GM19193 (cell line): Measurements from ENCODE around the gene NTNG1.

Experiments used
- POLR2A ChIP-seq: IDR thresholded peaks from 4 replicates; pipeline ENCODE4 v1.6.1; 2011; ENCODE audit not compliant: insufficient read depth, insufficient read length; ENCODE audit errors: extremely low read depth

Gene NTNG1

DNA sequence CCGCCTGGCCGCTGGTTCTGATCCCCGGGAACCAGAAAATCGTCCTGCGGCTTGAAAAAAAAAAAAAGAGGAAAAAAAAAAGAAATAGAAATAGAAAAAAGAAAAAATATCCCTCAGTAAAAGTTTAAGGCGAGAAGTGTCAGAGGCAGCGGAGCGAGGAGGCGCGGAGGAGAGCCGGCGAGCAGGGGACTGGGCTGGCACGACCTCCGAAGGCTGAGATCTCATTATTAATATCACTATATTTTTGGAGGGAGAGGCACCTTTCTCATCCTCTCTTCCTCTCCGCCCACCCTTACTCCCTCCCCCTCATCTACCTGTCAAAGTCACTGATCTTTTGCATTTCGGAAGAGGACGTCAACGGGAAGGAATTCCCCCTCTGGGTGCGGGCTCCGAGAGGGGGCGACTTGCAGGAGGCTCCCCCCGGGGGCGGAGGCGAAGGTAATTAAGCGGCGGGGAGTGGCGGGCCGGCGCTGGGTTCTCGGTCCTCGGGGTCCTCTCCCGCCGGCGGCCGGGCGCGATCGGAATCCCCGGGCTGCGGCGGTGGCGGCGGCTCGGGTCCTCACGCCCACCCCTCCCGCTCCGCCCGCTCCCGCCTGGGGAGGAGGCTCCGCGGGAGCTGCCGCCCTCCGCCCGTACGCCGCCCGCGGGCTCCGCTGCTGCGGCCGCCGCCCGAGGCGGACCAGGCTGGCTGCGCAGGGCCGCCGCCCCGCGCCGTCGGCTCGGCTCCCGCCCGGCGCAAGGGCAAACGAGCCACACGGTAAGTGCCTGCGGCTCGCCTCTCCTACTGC is at the start of gene NTNG1:
Gene NTNG1 (plus strand): TSS at position 337 of the 788 bp plus-strand sequence.
- TF ChIP-seq POLR2A, result no peak

DNA sequence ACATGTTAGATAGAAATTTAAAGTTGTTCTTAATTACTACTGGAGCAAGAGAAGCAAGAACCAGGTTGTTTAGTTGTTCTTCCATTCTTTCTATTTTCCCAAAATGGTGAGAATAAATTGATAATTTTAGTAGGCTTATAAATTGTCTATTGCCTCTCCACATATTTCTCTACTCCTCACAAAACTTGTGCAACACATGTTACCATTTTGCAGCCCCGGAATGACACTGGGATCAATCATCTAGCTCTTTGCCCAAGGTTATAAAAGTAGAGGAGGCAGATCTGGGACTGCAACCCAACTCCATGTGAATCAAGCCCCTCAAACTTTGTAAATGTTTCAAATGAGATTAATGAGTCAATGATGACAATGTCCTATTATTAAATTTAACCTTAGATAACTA is 49.4 kb upstream of the NTNG1 start:
- no peak for TF ChIP-seq POLR2A

DNA sequence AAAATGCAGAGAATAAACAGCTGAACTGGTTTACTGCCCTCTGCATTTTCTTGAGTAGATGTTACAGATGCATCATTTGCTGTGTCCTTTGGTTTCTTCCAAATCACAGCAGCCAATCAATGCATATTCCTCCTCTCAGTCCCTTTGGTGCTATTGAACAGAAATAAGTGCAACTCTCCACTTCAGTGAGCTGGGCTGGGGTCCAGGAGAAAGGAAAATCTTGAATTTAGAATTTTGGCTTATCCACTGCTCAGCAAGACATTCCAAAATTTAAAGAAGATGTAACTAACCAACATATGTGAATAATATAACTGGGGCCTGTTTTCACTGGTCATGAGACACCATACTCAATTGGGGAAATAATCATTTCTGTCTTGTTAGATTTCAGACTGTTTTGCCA is 45.2 kb upstream of the NTNG1 start:
- TF ChIP-seq POLR2A, result no peak

DNA sequence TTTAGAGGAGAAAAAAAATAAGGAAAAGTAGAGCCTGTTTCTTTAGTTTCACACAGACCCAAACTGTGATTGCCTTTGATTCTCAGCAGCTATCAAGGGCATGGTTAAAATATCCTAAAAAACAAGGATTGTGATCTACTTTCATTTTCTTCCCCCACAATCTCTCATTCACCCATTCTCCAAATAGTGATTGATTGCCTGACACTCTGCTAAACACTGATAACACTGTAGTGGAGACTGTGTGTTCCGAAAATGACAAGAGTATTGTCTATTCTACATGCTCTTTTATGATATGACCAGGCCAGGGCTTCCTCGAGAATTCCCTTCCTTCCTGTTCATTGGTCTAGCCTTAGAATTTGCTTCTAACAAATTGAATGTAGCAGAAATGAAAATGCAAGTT is 44.1 kb upstream of the NTNG1 start:
- no peak for TF ChIP-seq POLR2A

DNA sequence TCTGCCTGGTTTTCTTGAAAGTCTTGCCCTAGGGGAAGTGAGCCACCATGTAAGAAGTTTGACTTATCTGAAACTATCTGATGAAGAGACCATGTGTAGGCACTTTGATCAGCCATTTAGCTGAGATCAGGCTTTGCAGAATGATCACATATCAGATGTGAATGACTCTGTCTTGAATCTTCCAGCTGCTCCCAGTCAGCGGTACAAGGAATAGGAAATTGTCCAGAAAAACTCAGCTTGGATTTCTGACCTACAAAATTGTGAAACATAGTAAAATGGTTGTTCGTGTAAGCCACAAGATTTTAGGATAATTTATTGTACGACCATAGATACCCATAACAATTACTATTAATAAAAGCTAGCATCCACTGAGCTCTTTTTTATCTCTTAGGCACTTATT is 41.9 kb upstream of the NTNG1 start:
- TF ChIP-seq POLR2A, result no peak

DNA sequence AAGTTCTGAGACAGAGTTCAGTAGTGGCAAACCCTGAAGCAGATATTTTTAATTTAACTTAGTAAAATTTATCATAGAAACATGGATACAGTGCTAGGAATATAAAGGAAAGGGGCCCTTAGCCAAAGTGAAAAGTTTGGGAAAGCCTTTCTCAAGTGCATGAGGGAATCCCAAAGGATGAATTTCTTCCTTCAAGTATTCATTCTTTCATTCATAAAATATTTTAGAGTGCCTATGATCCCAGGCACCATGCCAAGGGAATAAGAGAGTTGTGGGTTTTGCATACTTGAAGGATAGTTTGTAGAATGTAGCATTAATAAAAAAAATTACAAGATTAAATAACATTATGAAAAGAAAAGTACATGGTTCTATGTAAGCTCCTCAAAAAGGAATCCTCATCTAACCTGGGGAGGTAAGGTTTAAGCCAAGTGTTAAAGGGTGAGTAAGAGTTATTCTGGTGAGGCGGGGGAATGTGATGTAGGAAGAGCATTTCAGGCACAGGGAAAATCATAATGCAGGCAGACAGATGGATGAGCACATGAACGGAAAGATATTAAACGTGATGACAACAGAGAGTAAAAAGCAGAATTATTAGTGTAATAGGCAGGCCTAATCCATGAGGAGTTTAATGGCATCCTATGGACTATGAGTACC is 40.4 kb upstream of the NTNG1 start:
- no peak for TF ChIP-seq POLR2A

- TF ChIP-seq POLR2A, result no peak
Observed at GRCh38 chr1:107105914-107106313, 34.9 kb upstream of the NTNG1 start.

DNA sequence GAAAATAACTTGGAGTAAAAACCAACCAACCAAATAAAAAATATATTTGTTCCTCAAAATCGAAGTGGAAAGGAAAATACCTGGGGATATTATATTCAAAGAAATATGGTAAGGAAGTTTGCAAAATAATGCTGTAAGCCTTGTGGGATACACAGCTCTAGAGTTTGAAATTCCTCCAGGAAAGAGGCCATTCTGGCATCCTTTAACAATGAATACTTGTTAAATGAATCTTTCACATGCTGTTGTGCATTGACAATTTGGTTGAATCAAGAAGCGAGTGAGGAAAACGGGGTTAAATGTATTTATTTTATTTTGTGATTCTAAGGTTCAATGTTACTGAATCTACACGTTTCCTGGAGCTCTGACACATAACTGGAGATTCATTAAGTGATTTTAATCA is 30.5 kb upstream of the NTNG1 start:
- no peak for TF ChIP-seq POLR2A

- no peak for TF ChIP-seq POLR2A
Observed at GRCh38 chr1:107116306-107116790, 24.5 kb upstream of the NTNG1 start.

DNA sequence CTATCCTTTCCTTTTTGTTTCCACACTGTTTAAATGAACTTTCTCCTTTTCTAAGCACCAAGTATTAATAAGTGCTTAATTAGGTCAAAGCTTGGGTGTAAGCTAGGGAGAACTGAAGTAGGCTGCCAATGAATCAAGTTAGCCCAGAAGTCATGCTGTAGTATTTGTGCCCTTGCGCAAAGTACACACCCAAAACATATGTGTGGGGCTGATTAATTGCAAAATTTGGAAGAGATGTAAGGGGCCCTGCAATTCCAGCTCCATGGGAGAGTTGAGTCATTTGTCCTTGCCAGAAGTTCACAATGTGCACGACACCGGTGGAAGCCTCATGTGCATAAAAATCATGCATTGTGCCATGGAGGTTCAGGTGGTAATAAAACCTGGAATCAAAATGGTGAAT is 18.6 kb upstream of the NTNG1 start:
- TF ChIP-seq POLR2A, result no peak

GRCh38 chr1:107123741-107124140 is 17.1 kb upstream of the NTNG1 start:
- no peak for TF ChIP-seq POLR2A

GRCh38 chr1:107124694-107125093 is 16.1 kb upstream of the NTNG1 start:
- TF ChIP-seq POLR2A, result no peak

DNA sequence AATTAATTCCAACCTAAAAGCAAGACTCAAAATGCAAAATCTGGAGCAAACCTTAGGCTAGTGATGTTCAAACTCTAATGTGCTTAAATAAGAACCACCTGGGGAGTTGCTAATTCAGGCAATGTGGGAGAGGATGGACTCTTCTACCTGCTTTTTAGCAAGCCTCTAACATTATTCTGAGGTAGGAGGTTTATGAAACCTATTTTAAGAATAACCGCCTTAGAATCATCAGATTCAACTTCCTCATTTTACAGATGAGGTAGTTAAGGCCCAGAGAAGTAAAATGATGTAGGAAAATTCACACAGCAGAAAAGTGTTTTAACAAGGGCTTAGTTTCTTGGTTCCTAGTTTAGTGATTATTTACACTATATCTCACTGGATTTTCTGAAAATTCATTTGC is 8.6 kb upstream of the NTNG1 start:
- TF ChIP-seq POLR2A, result no peak

- TF ChIP-seq POLR2A, result no peak
Observed at GRCh38 chr1:107132780-107133179, 8.1 kb upstream of the NTNG1 start.

DNA sequence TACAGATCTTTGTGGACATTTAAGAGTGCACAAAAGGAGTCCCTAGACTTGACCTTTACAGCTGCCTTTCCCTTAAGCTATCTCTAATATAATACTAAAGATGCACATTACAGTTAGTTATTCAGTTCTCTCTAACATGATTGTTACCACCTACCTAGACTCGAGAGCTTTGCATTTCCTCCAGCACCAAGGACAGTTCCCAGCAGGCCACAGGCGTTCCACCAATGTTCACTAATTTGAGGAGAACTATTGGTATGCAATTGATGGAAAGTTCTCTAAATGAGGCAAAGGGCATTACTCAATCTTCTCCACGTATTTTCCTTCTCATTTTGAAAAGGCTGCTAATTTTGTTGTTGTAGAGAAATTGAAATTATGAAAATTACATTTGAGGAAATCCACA is 5.4 kb upstream of the NTNG1 start:
- TF ChIP-seq POLR2A, result no peak

DNA sequence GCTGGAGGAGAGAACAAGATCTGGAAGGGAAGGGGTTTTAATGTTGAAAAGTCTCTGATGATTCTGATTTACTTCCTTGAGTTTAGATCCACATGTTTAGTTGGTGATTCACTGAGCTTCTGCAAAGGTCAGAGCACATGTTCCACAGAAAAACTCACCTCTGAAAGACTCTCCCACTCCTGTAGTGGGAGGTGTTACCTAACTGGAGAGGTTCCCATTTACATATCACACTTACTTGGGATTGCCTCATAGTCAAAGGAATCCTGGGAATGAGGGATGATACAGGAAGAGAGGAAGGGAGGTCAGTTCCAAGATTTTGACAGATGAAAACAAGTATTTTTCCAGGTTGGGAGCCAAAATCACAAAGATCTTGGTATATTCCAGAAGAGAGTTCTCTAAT is 2.7 kb upstream of the NTNG1 start:
- TF ChIP-seq POLR2A, result no peak
